NCI-H2171 treated with DMSO at 0.1 percent for 48 hours (cell line): ENCODE data around the gene PRRG3.
"Not testable (repeated sequence)": the region's sequence is repeated elsewhere in the genome, so short reads cannot be mapped to it uniquely, and the experiment has no call there.

ENCODE experiments used
- DNase-seq: peaks from one replicate; lab custom pipeline; 2025; lab: John Stamatoyannopoulos, UW

Gene PRRG3

GRCh38 chrX:151694661-151695582 is at the start of gene PRRG3:
Gene PRRG3 (plus strand): TSS chrX:151695458. CDS start chrX:151698815, 3,357 bp downstream.
- no peak for DNase-seq

DNA sequence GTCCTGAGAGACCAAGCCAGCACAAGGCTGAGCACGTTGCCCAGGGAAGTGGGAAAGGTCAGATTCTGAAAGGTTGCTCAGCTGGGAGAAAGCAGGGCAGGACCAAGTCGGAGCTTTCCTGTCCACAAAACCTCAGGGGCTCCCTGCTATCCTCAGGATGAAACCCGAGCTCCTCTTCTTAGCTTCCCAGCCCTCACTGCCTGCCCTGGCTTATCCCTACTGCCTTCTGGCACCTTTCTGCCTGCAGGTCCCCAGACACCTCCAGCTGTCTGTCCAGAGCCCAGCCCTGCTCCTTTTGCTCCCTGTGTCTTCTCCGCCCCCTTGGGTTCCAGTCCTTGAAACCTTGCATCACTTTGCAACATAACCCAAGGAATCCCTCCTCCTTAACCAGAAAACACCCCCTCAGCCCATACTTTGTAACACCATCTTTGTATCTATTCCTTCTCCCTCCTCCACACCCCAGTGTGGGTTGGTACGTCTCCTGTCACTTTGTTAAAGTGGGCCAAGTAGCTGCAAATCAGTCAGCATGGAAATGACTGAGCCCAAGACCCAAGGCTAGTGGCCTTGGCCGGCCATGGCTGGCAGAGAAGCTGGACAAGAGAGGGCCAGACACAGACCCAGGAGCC is 20.0 kb upstream of the PRRG3 start:
- peak; percentile 76 for DNase-seq

GRCh38 chrX:151676196-151676595 is 19.1 kb upstream of the PRRG3 start:
- DNase-seq = no peak

- no peak for DNase-seq
Measured at GRCh38 chrX:151679798-151680402, 15.4 kb upstream of the PRRG3 start.

DNA sequence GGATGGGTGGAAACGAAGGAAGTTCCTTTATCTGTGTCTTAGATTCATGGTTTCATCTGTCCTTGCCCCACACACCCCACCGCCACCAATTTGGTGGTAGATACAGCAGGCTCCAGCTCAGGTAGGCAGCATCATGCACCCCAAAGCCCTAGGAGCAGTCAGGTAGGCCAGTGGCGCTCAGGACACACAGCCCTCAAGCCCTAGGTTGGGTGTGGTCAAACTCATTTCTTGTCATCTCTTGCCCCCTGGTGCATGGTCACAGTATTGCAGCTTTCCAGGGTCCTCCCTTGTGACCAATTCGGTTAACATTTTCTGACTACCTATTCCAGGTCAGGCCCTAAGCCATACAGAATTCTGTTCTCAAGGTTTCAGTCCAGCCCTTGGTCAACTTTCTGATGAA is 14.5 kb upstream of the PRRG3 start:
- DNase-seq = peak; percentile 15

GRCh38 chrX:151687635-151688034 is 7.6 kb upstream of the PRRG3 start:
- no peak for DNase-seq

DNA sequence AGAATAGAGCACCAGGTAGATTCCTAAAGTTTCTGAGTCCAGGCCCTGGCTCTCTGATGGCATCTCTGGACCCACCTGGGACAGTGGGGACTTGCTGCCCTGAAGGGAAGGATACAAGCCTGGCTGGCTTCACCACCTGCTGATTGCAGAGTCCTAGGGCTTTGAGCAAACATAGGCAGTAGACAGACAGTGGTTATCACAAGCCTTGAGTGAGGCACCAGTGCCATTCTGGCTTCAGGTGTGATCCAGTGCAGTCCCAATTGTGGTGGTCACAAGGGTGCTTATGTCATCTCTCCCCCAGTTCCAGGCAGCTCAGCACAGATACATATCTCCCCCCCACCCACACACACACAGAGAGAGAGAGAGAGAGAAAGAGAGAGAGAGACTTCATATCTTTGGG is 6.6 kb upstream of the PRRG3 start:
- no peak for DNase-seq

- no peak for DNase-seq
Measured at GRCh38 chrX:151692825-151693224, 2.4 kb upstream of the PRRG3 start.

DNA sequence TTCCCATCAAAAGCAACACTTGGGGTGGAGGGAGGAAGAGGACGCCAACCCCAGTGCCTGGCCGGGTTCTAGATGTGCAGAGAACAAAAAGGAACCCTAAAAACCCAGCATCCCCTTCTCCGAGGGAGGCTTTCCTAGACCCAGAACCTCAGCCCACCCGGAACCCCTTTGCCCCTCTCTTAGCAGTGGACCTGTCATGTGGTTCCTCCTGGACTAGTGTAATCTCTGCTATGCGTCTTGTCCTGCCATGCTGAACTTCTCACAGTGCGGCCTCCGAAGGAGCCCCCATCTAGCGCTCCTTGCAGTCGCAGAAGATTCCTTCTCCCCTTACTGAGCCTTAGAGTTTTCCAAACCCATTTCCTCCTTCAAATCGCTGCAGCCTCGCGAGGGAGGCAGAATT is 1.1 kb upstream of the PRRG3 start:
- no peak for DNase-seq

DNA sequence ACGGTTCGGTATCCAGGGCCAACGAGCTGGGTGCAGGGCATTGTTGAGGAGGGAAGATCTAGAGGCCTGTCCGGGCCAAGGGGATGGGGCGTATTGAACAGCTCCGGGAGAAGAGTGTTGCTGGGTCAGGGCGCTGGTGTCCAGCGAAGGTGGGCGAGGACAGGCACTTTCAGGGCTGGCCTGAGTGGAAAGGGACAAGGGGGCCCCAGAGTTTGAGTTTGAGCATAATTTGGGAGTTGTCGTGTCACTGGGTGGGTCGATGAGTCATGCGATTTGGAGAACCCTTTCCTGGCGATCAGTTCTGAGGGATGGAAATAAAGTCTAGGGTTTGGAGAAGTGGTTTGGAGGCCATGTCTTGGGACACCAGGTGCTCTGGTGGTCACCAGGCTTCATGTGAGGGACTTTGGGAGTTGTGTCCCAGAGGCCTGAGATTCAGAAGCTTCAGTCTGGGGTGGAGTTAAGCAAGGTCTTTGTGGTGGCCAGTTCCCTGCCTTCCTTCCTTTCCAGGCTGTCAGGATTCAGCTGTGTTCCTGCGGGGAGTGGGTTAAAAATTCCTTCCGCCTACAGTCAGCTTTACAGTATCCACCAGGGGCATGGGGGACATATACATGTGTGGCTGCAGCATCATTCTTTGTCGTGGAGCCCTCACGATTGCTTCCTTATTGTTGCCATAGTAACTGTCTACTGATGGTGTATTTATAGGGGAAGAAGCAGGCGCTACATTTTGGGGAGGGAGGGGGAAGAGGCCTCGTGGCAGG is 504 bp downstream of the PRRG3 start:
- no peak for DNase-seq

DNA sequence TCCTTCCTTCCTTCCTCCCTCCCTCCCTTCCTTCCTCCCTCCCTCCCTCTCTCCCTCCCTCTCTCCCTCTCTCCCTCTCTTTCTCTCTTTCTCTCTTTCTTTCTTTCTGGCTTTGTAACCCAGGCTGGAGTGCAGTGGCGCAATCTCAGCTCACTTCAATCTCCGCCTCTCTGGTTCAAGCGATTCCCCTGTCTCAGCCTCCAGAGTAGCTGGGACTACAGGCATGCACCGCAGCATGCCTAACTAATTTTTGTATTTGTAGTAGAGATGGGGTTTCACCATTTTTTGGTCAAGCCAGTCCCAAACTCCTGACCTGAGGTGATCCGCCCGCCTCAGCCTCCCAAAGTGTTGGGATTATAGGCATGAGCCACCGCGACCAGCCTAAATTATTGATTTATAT is 1.8 kb downstream of the PRRG3 start:
- DNase-seq = not testable (repeated sequence)

DNA sequence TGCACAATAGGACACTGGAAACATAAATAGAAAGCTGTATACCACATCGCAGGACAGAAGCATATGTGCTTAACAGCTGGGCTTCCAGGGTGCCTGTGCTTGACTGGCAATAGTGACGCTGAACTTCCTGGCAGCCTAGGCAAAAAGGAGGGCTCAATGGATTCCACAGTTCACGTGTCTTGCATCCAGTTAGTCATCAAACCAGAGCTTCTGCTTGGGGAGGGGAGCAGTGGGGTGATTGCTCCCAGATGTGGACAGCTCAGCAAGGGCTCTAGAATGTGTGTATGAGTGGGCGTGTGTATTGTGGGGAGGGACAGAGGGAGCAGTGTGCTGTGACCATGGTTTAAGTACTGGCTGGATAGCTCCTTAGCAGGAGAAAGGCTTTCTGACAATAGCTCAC is 2.3 kb downstream of the PRRG3 start:
- peak; percentile 84 for DNase-seq

- no peak for DNase-seq
Measured at GRCh38 chrX:151698485-151698884, 3.2 kb downstream of the PRRG3 start.

GRCh38 chrX:151699746-151700145 is 4.5 kb downstream of the PRRG3 start:
- no peak for DNase-seq

DNA sequence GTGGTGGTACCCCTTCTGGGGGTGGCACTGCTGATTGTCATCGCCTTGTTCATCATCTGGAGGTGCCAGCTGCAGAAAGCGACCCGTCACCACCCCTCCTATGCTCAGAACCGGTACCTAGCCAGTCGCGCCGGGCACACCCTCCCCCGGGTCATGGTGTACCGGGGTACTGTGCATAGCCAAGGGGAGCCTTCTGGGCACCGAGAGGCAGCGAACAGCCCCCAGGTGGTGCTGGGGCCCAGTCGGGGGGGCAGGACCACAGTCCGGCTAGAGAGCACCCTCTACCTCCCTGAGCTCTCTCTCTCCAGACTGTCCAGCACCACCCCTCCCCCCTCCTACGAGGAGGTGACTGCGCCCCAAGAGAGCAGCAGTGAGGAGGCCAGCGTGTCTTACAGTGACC is 5.3 kb downstream of the PRRG3 start:
- DNase-seq = no peak

GRCh38 chrX:151701071-151701470 is 5.8 kb downstream of the PRRG3 start:
- DNase-seq = no peak

GRCh38 chrX:151701531-151701930 is 6.3 kb downstream of the PRRG3 start:
- no peak for DNase-seq

- no peak for DNase-seq
Measured at GRCh38 chrX:151702026-151702714, 6.9 kb downstream of the PRRG3 start.

DNA sequence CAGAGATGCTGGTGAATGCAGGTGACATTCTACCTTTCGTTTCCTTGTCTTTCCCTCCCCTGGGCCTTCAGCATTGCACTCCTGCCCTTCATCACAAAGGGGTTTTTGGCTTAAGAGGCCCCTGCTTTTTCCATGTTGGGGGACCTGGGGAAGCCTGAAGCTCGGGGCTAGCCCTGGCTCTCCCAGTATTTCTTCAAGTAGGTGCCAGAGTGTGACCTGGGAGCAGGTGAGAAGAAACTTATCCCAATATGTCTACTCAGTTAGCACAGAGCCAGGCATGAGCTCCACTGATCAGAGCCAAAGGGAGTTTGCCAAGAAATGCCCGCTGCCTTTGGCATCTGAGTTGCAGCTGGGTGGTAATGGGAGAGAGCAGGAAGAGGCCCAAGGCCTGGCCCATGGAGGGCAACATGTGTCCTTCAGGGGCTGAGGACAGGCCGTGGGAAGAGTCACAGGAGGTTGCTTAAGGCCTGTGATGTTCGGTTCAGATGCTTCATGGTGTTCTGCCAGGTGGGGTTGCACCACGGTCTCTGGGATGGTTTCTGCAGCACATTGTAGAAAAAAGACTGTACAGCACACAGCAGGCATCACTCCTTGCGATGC is 7.6 kb downstream of the PRRG3 start:
- DNase-seq = no peak

GRCh38 chrX:151703487-151703886 is 8.2 kb downstream of the PRRG3 start:
- peak; percentile 84 for DNase-seq

- DNase-seq = peak; percentile 75
Measured at GRCh38 chrX:151704041-151704663, 8.9 kb downstream of the PRRG3 start.
